CD1c-positive myeloid dendritic cell (primary cell): ENCODE results near the gene MACO1.

Experiments used
- DNase-seq: peaks from one replicate; pipeline ENCODE4 v3.0.0-alpha.2; 2016; ENCODE audit errors: extremely low spot score

MACO1 gene

DNA sequence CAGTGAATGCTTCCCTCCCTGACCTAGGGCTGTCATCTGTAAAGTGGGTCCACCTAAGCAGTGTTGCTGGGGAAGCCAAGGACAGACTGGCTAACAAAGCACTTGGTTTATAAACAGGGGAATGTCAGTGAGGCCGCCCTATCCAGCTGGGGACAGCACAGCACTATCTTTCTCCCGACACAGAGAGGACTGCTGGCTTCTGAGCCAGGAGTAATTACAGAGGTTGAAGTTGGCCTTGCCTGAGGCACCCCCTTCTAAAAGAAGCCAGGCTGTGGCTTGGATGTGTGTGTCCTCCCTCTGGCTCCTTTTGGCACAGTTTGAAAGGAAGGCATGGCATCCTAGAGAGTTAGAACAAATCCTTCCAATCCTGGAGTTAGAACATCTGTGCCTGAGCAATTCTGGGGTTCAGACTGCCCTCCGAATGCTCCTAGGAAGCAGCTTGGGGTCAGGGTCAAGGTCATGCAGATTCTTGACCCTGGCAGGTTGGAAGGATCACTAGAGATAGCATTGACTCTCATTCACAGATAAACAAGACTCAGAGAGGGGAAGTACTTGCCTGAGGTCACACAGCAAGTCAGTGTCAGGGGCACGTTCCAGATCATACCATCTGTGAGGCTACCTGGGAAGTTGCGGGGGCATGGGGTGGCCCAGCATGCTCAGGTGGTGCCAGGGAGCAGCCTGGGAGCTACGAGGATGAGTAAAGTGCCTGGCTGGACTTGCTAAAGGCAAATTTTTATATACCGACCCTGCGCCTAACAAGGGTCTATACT lies 111.4 kb downstream of the MACO1 start:
- no peak for DNase-seq

DNA sequence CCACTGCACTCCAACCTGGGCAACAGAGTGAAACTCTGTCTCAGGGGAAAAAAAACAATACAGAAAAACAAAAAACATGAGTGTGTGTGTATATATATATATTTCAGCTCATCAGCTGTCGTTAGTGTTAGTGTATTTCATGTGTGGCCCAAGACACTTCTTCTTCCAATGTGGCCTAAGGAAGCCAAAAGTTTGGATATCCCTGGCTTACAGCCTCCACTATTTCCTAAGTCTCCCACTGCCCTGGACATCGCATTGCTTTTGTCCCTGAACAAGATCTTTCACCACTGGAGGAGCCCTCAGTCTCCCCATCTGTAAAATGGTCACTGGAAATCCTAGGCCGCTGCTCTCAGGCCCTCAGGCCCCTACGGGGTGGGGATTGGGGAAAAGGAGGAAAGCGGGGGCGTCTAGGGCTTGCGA lies 112.3 kb downstream of the MACO1 start:
- DNase-seq, result no peak

DNA sequence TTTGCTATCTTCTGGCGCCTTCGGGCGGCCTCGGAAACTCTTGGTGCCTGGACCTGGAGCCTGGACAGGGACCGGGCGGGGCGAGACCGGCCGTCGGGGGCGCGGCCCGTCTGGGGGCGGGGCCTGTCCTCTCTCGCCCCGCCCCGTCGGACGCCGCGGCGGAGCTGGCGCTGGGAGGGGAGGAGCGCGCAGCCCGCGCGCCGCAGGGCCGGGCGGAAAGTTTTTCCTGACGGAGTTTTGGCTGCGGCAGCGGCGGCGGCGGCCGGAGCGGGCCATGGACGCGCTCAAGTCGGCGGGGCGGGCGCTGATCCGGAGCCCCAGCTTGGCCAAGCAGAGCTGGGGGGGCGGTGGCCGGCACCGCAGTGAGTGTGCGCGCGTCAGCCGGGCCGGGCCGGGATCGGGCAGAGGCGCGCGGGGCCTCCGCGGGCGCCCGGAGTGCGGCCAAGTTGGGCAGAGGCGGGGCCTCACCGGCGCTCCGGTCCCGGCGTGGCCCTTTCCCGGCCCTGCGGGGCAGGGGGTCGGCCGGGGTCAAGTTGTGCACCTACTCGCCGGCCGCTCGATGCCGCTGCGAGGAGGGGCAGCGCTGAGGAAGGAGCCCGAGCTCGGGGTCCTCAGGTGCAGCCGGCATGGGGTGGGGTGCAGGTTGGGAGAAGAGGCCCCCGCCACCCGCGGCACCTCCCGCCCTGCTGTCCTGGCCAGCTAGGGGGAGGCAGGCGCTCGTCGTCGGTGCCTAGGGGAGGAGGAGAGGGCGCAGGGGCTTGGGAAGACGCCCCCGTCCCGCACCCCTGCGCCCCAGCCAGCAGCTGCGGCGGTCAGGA lies 112.9 kb downstream of the MACO1 start, which contains the start of gene LDLRAP1:
LDLRAP1 (plus strand) TSS at position 182 of the 818 bp plus-strand sequence; CDS start at position 275, 93 bp downstream.
- peak; percentile 87 for DNase-seq

DNA sequence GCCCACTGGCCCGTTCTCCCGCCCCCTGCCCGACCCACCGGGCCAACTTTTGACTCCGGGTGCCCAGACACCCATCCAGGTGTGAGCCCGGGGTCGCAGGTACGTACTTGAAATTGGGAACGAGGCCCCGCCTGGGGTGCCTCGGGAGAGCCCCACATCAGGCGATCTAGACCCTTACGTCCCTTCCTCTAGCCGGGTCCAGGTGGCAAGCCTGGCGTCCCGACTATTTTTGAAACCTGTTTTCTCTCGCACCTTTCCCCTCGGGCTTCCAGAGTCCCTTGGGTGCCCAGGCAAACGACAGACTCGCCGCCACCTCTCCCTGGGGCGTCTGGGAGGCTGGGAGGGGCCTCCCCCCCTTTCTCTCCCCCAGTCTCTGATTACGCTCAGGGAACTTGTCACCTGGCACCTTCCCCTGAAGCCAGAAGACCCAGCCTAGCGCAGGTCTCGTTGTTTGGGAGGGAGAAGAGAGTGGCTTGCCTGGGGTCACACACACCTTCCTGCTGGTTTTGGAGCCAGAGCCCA lies 113.6 kb downstream of the MACO1 start:
- DNase-seq, result no peak

DNA sequence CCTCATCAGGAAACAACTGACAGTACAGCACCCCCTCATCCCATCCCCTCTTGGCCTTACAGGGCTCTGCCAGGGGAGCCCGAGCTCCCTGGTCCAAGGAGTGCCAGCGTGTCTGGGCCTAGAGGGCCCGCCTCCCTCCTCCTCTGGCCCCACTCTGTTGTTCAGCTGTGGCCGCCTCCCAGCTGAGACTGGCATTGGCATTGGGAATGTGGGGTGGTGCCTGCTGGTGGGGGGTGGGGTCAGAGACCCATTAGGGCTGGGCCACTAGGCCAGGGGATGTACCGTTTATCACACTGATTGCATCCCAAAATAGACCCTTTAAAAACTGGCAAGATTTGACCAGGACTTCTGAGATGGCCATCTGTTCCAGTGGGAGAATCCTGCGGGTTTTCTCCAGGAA lies 114.1 kb downstream of the MACO1 start:
- no peak for DNase-seq

DNA sequence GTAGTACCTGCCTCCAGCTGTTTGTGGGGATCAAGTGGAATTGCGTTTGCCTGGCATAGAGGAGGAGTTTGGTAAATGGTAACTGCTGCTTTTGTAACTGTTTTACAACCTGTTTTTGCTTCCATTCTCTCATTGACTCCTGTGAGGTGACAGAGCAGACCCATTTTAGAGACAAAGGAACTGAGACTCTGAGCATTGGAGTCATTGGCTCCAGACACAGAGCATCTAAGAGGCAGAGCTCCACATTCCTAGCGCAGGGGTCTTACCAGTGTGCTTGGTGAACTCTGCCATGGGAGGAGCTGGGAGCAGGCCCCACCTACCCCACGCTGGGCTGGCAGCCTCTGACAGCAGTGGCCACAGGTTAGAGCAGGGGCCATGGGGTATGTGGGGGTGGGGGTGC lies 115.1 kb downstream of the MACO1 start:
- DNase-seq, result no peak

DNA sequence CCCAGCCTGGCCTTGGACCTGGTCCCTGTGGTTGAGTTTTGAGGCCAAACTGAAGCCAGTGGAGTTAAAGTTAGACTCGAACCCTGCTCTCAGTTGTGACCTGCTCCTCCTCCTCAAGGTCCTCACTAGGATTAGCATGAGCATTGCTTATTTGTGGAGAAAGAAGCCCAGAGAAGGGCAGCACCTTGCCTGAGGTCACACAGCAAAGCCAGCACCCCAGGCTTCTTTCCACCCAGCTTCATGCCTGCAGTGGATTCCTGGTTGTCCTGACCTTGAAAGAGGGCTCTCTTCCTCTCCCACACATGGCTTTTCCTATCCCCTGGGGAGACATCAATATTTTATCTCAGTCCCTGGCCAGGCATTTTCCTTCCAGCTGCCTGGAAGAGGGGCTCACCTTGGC lies 115.5 kb downstream of the MACO1 start:
- DNase-seq, result no peak

DNA sequence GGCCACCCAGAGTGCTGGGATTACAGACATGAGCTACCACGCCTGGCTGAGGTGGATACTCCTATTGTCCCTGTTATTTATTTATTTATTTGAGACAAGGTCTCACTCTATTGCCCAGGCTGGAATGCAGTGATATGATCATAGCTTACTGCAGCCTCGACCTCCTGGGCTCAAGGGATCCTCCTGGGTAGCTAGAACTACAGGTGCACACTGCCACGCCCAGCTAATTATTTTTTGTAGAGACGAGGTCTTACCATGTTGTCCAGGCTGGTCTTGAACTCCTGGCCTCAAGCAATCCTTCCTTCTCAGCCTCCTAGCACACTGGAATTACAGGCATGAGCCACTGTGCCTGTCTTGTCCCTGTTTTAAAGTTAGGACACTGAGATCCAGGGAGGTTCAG lies 117.9 kb downstream of the MACO1 start:
- no peak for DNase-seq

DNA sequence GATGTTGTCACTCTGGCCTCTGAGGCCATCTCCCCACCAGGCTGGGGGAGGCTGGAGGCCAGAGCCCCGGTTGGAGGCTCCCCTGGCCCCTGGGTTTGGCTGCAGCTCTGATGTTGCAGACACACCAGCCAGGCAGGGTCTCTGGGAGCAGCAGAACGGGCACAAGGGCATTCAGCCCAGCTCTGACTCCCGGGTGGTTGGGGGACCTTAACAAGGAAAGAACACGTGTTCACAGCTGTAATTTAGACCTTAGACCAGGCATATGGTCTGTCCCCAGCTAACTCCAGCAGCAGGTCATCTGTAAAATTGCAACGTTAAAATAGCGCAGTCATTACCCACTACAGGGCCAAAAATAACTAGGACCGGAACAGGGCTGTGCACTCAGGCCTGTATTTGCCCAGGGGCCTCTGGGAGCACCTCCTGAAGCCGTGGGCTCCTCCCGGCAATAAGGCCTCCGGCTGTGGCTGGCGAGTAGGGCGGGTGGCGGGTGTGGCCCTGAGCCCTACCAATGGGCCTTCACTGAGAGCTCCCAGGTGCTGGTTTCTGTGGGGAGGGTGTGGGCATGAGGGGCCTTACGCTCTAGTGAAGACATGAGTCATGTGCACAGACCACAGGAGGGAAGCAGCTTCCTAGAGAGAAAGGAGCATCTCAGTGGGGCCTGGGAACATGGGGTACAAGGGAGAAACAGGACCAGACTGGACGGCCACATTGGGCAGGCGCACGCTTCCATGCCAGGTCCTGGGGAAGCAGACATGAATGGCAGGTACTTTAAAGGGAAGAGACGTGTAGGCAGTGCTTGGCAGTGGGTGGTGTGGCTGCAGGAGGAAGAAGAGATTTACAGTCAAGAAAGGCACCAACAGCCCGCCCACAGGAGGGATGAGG lies 118.8 kb downstream of the MACO1 start:
- peak; percentile 74 for DNase-seq
